Fibroblast of lung (primary cell): ENCODE data around the gene HGF. TPM values are rescaled to one million over a fixed set of nuclear protein-coding genes. Genes with fewer than 3 reads are reported as not detected.

Experiments
- DNase-seq, 2 donors: peaks; one replicate each; pipeline versions ENCODE4 v3.0.0 to v3.0.0-alpha.2; 2010; ENCODE audit warnings: low read depth in 2 of 2
- H2AFZ ChIP-seq: 2 replicates; pipeline ENCODE4 v1.5.1; 2012; ENCODE audit warnings: low read length, control low read depth, inconsistent platforms
- H3K27ac ChIP-seq: 2 replicates; pipeline ENCODE4 v1.5.1; 2011; ENCODE audit warnings: low read length, control low read depth; ENCODE audit not compliant: insufficient read depth
- H3K27me3 ChIP-seq: 2 replicates; pipeline ENCODE4 v1.5.1; 2011; ENCODE audit warnings: mild to moderate bottlenecking, low read length; ENCODE audit not compliant: control insufficient read depth, insufficient read depth
- H3K36me3 ChIP-seq: 2 replicates; pipeline ENCODE4 v1.5.1; 2011; ENCODE audit warnings: low read length; ENCODE audit not compliant: control insufficient read depth, insufficient read depth
- H3K4me1 ChIP-seq: 2 replicates; pipeline ENCODE4 v1.5.1; 2011; ENCODE audit warnings: low read length; ENCODE audit not compliant: control insufficient read depth, insufficient read depth; ENCODE audit errors: extremely low read depth
- H3K4me2 ChIP-seq: 2 replicates; pipeline ENCODE4 v1.5.1; 2011; ENCODE audit warnings: low read length, control low read depth; ENCODE audit not compliant: insufficient read depth; ENCODE audit errors: extremely low read depth
- H3K4me3 ChIP-seq, 4 experiments: fragments of 200-600 bp in 1 of 4; sonication (generic) in 1 of 4; replicated peaks in 1 of 4; 2 replicates each; pipeline ENCODE4 v1.5.1; 2011 to 2016; ENCODE audit warnings: low read length in 4 of 4, low read depth in 3 of 4, mild to moderate bottlenecking in 3 of 4, control low read depth in 2 of 4, inconsistent platforms in 1 of 4, mixed read lengths in 1 of 4; ENCODE audit not compliant: insufficient read depth in 1 of 4; ENCODE audit errors: control extremely low read depth in 1 of 4
- H3K79me2 ChIP-seq: 2 replicates; pipeline ENCODE4 v1.5.1; 2012; ENCODE audit warnings: mild to moderate bottlenecking, low read length, inconsistent platforms; ENCODE audit not compliant: control insufficient read depth, insufficient read depth
- H3K9ac ChIP-seq: 2 replicates; pipeline ENCODE4 v1.5.1; 2011; ENCODE audit warnings: mild to moderate bottlenecking, low read length, control low read depth; ENCODE audit not compliant: insufficient read depth
- H3K9me3 ChIP-seq: 2 replicates; pipeline ENCODE4 v1.5.1; 2012; ENCODE audit warnings: low read depth, low read length; ENCODE audit not compliant: control insufficient read depth, insufficient read depth
- H4K20me1 ChIP-seq: 2 replicates; pipeline ENCODE4 v1.5.1; 2011; ENCODE audit warnings: low read length; ENCODE audit not compliant: control insufficient read depth, insufficient read depth; ENCODE audit errors: extremely low read depth
- CTCF ChIP-seq, 2 donors: IDR thresholded peaks in 1 of 2; conservative IDR thresholded peaks in 1 of 2; 1 replicate in 1 of 2; 2 replicates in 1 of 2; pipeline ENCODE4 v1.5.1; 2011 to 2012; ENCODE audit warnings: low read length in 2 of 2, control low read depth in 1 of 2, inconsistent platforms in 1 of 2, low read depth in 1 of 2, mild to moderate bottlenecking in 1 of 2
- EZH2 ChIP-seq: IDR thresholded peaks from 2 replicates; pipeline ENCODE4 v1.5.1; 2012; ENCODE audit warnings: low read length, control low read depth, mild to moderate bottlenecking; ENCODE audit errors: missing control alignments
- polyA plus RNA-seq, 2 donors: library from polyadenylated mRNA; depleted of rRNA in 1 of 2; stranded (reverse) in 1 of 2; unstranded in 1 of 2; fragments of >200 nt; gene quantifications; 2 replicates each; pipeline ENCODE4 v1.2.1, GENCODE V29; 2011 to 2012; ENCODE audit warnings: missing spikeins in 1 of 2
- total RNA-seq: library from RNA; depleted of rRNA; stranded (reverse); fragments of >200 nt; gene quantifications from 2 replicates; pipeline ENCODE4 v1.2.1, GENCODE V29; 2014

Gene HGF
- total and polyA plus RNA-seq, 2 donors (not counting 1 experiment from before 2014, with no cell fraction given) = 212 to 243 TPM

GRCh38 chr7:81780914-81781693 lies 11.3 kb upstream of the HGF start:
- no peaks in the 10 kb centered on the region for H4K20me1 ChIP-seq
- H3K4me3 ChIP-seq = no peak overlapping the region
- H3K36me3 ChIP-seq = no peaks in the 10 kb centered on the region
- no peaks in the 10 kb centered on the region for H3K27me3 ChIP-seq
- H3K9me3 ChIP-seq = no peaks in the 10 kb centered on the region
- no peaks in the 10 kb centered on the region for H3K79me2 ChIP-seq
- H2AFZ ChIP-seq = no peak overlapping the region
- H3K27ac ChIP-seq = no peak overlapping the region
- TF ChIP-seq CTCF (conservative IDR thresholded peaks at IDR 0.05 in 1 of 2, IDR thresholded peaks at IDR 0.05 in 1 of 2; ENCODE audit: low read depth in 1 of 2, low read length in 2 of 2) = no peak
- TF ChIP-seq EZH2 = no peak
- H3K4me1 ChIP-seq = no peaks in the 10 kb centered on the region
- H3K9ac ChIP-seq = no peak overlapping the region
- no peak for DNase-seq
- H3K4me2 ChIP-seq = no peak overlapping the region

GRCh38 chr7:81779706-81780105 lies 9.9 kb upstream of the HGF start:
- Histone ChIP-seq H3K27me3 (no peaks in the 10 kb centered on the region), H3K4me1 (no peaks in the 10 kb centered on the region), H3K4me2 (no peak overlapping the region), H2AFZ (no peak overlapping the region), H4K20me1 (no peaks in the 10 kb centered on the region), H3K36me3 (no peaks in the 10 kb centered on the region), H3K27ac (no peak overlapping the region), H3K9me3 (no peaks in the 10 kb centered on the region), H3K4me3 (no peak overlapping the region), H3K79me2 (no peaks in the 10 kb centered on the region), H3K9ac (no peak overlapping the region)
- DNase-seq = no peak
- TF ChIP-seq CTCF (conservative IDR thresholded peaks at IDR 0.05 in 1 of 2, IDR thresholded peaks at IDR 0.05 in 1 of 2; ENCODE audit: low read depth in 1 of 2, low read length in 2 of 2) (no peak), EZH2 (no peak)

- TF ChIP-seq EZH2 (no peak), CTCF (conservative IDR thresholded peaks at IDR 0.05 in 1 of 2, IDR thresholded peaks at IDR 0.05 in 1 of 2; ENCODE audit: low read depth in 1 of 2, low read length in 2 of 2) (no peak)
- H4K20me1 ChIP-seq = no peaks in the 10 kb centered on the region
- H3K4me1 ChIP-seq = no peaks in the 10 kb centered on the region
- no peak overlapping the region for H3K9ac ChIP-seq
- H2AFZ ChIP-seq = no peak overlapping the region
- H3K9me3 ChIP-seq = no peaks in the 10 kb centered on the region
- no peak for DNase-seq
- H3K79me2 ChIP-seq = no peaks in the 10 kb centered on the region
- no peak overlapping the region for H3K4me3 ChIP-seq
- H3K36me3 ChIP-seq = no peaks in the 10 kb centered on the region
- no peak overlapping the region for H3K27ac ChIP-seq
- no peaks in the 10 kb centered on the region for H3K27me3 ChIP-seq
- no peak overlapping the region for H3K4me2 ChIP-seq
These were observed 7.8 kb upstream of the HGF start for GRCh38 chr7:81777697-81778096.
